CD14-positive monocyte (primary cell): ENCODE measurements around the gene UBE2N. TPM values are rescaled to one million over a fixed set of nuclear protein-coding genes. Genes with fewer than 3 reads are reported as not detected.

Experiments
- DNase-seq, 3 donors: peaks; one replicate each; pipeline ENCODE4 v3.0.0-alpha.2; 2011 to 2022
- H2AFZ ChIP-seq: 2 replicates; pipeline ENCODE4 v1.6.0; 2012; ENCODE audit warnings: mild to moderate bottlenecking, low read depth, low read length, inconsistent platforms; ENCODE audit not compliant: insufficient read depth, poor library complexity, severe bottlenecking
- H3K27ac ChIP-seq, 2 donors: 1 replicate in 1 of 2; 2 replicates in 1 of 2; pipeline ENCODE4 v1.5.1; 2012 to 2013; ENCODE audit warnings: low read length in 2 of 2, control low read depth in 1 of 2, inconsistent platforms in 1 of 2, low read depth in 1 of 2, mild to moderate bottlenecking in 1 of 2
- H3K27me3 ChIP-seq, 2 donors: one replicate each; pipeline versions ENCODE4 v1.6.0 to v1.6.1; 2011 to 2013; ENCODE audit warnings: low read length in 2 of 2; ENCODE audit not compliant: control insufficient read depth in 2 of 2, insufficient read depth in 2 of 2
- H3K36me3 ChIP-seq, 2 donors: replicated peaks in 1 of 2; 1 replicate in 1 of 2; 2 replicates in 1 of 2; pipeline versions ENCODE4 v1.5.1 to v1.6.1; 2012 to 2013; ENCODE audit warnings: low read length in 2 of 2, control low read depth in 1 of 2, inconsistent platforms in 1 of 2, mild to moderate bottlenecking in 1 of 2; ENCODE audit not compliant: insufficient read depth in 2 of 2, control insufficient read depth in 1 of 2
- H3K4me1 ChIP-seq, 2 donors: 1 replicate in 1 of 2; 2 replicates in 1 of 2; pipeline versions ENCODE4 v1.5.1 to v1.6.1; 2012 to 2013; ENCODE audit warnings: low read length in 2 of 2, control low read depth in 1 of 2, inconsistent platforms in 1 of 2, mild to moderate bottlenecking in 1 of 2, moderate library complexity in 1 of 2; ENCODE audit not compliant: insufficient read depth in 2 of 2, control insufficient read depth in 1 of 2
- H3K4me2 ChIP-seq: replicated peaks from 2 replicates; pipeline ENCODE3; 2012; ENCODE audit warnings: low read length, moderate library complexity, mild to moderate bottlenecking; ENCODE audit not compliant: poor library complexity, severe bottlenecking; ENCODE audit errors: extremely low read depth
- H3K4me3 ChIP-seq, 3 experiments: fragments of 200-600 bp in 1 of 3; sonication (generic) in 1 of 3; replicated peaks in 1 of 3; 1 replicate in 2 of 3; 2 replicates in 1 of 3; pipeline ENCODE4 v1.5.1; 2011 to 2013; ENCODE audit warnings: low read length in 3 of 3, mild to moderate bottlenecking in 3 of 3, control low read depth in 2 of 3, low read depth in 2 of 3, inconsistent platforms in 1 of 3, moderate library complexity in 1 of 3
- H3K79me2 ChIP-seq: 2 replicates; pipeline ENCODE4 v1.6.0; 2012; ENCODE audit warnings: mild to moderate bottlenecking, control low read depth, inconsistent platforms, low read length, moderate library complexity; ENCODE audit not compliant: insufficient read depth
- H3K9ac ChIP-seq: 2 replicates; pipeline ENCODE4 v1.6.0; 2017; ENCODE audit warnings: low read length, mild to moderate bottlenecking; ENCODE audit not compliant: insufficient read depth, poor library complexity, severe bottlenecking
- H3K9me3 ChIP-seq, 2 donors: replicated peaks in 1 of 2; 1 replicate in 1 of 2; 2 replicates in 1 of 2; pipeline versions ENCODE4 v1.5.1 to v1.6.1; 2012 to 2013; ENCODE audit warnings: low read length in 2 of 2, control low read depth in 1 of 2; ENCODE audit not compliant: control insufficient read depth in 1 of 2, insufficient read depth in 1 of 2
- H4K20me1 ChIP-seq: 2 replicates; pipeline ENCODE4 v1.6.0; 2012; ENCODE audit warnings: mild to moderate bottlenecking, low read length, control low read depth, moderate library complexity; ENCODE audit not compliant: insufficient read depth
- H3K27ac Mint-ChIP-seq, 7 donors: one replicate each; pipeline ENCODE4 v1.8.0; 2020; ENCODE audit warnings: mild to moderate bottlenecking in 7 of 7, mixed read lengths in 7 of 7, moderate library complexity in 6 of 7, inconsistent platforms in 2 of 7
- H3K27me3 Mint-ChIP-seq, 3 donors: one replicate each; pipeline ENCODE4 v1.8.0; 2021 to 2022; ENCODE audit warnings: low read depth in 3 of 3, mild to moderate bottlenecking in 3 of 3, mixed read lengths in 3 of 3, moderate library complexity in 3 of 3, inconsistent platforms in 1 of 3
- H3K36me3 Mint-ChIP-seq, 2 donors: one replicate each; pipeline ENCODE4 v1.8.0; 2020; ENCODE audit warnings: mixed read lengths in 2 of 2, inconsistent platforms in 1 of 2, mild to moderate bottlenecking in 1 of 2
- H3K4me1 Mint-ChIP-seq: one replicate; pipeline ENCODE4 v1.8.0; 2020; ENCODE audit warnings: mild to moderate bottlenecking, mixed read lengths
- H3K4me3 Mint-ChIP-seq, 2 donors: one replicate each; pipeline ENCODE4 v1.8.0; 2020; ENCODE audit warnings: mild to moderate bottlenecking in 2 of 2, mixed read lengths in 2 of 2, moderate library complexity in 1 of 2
- H3K9me3 Mint-ChIP-seq, 7 donors: one replicate each; pipeline ENCODE4 v1.8.0; 2020 to 2022; ENCODE audit warnings: mixed read lengths in 7 of 7, mild to moderate bottlenecking in 6 of 7, moderate library complexity in 6 of 7, inconsistent platforms in 2 of 7
- whole genome bisulfite sequencing: methylation state at CpG from one replicate; pipeline ENCODE4 v1.1.5; 2013; ENCODE audit warnings: missing lambda C conversion rate; ENCODE audit not compliant: insufficient coverage; 5-methylcytosine and 5-hydroxymethylcytosine counted together
- intact Hi-C, 2 donors: fragments of 100-400 bp; cut with micrococcal nuclease; formaldehyde crosslinking; loops; one replicate each; pipeline versions ENCODE4 v1.15.0 to v1.15.1; 2023
- polyA plus RNA-seq, 3 donors: library from polyadenylated mRNA; depleted of rRNA in 1 of 3; unstranded in 2 of 3; stranded (reverse) in 1 of 3; fragments of 300-500 nt in 2 of 3; fragments of >200 nt in 1 of 3; fragmentation: Illumina TruSeq in 2 of 3; gene quantifications; 1 replicate in 2 of 3; 2 replicates in 1 of 3; pipeline ENCODE4 v1.2.3, GENCODE V29; 2012 to 2021
- TF ChIP-seq, protein P1 (sequence below): fragments of 200-600 bp; IDR thresholded peaks from one replicate; pipeline ENCODE4 v1.8.0; 2022; ENCODE audit warnings: antibody characterized with exemption, mild to moderate bottlenecking

UBE2N gene
- polyA plus RNA-seq, 3 donors = 31.2 to 119 (median 108) TPM

GRCh38 chr12:93451423-93452158, 9.8 kb upstream of the UBE2N start:
- Histone ChIP-seq H3K9ac (no peak overlapping the region), H3K79me2 (no peaks in the 10 kb centered on the region), H3K36me3 (no peaks in the 10 kb centered on the region), H2AFZ (no peak overlapping the region), H3K27ac (no peak overlapping the region), H3K4me2 (no peak overlapping the region), H3K27me3 (no peaks in the 10 kb centered on the region), H4K20me1 (no peaks in the 10 kb centered on the region), H3K4me1 (no peaks in the 10 kb centered on the region), H3K9me3 (no peaks in the 10 kb centered on the region), H3K4me3 (no peak overlapping the region)
- Mint-ChIP-seq H3K9me3 (peaks cover 0 to 3% (median 0%) of the 10 kb centered on the region in 7 donors), H3K4me1 (peaks cover 2% of the 10 kb centered on the region), H3K27me3 (peaks cover 2 to 8% (median 6%) of the 10 kb centered on the region in 3 donors), H3K36me3 (no peaks in the 10 kb centered on the region), H3K4me3 (no peak overlapping the region), H3K27ac (no peak overlapping the region)
- WGBS = no CpG with 5 or more reads among the region's 3 CpGs
- TF ChIP-seq, protein P1, sequence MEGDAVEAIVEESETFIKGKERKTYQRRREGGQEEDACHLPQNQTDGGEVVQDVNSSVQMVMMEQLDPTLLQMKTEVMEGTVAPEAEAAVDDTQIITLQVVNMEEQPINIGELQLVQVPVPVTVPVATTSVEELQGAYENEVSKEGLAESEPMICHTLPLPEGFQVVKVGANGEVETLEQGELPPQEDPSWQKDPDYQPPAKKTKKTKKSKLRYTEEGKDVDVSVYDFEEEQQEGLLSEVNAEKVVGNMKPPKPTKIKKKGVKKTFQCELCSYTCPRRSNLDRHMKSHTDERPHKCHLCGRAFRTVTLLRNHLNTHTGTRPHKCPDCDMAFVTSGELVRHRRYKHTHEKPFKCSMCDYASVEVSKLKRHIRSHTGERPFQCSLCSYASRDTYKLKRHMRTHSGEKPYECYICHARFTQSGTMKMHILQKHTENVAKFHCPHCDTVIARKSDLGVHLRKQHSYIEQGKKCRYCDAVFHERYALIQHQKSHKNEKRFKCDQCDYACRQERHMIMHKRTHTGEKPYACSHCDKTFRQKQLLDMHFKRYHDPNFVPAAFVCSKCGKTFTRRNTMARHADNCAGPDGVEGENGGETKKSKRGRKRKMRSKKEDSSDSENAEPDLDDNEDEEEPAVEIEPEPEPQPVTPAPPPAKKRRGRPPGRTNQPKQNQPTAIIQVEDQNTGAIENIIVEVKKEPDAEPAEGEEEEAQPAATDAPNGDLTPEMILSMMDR = no peak
- intact Hi-C loops = no loop called here
- no peak for DNase-seq

- no peak overlapping the region for H3K4me3 Mint-ChIP-seq
- peaks cover 0 to 3% (median 0%) of the 10 kb centered on the region in 7 donors for H3K9me3 Mint-ChIP-seq
- Histone ChIP-seq H4K20me1 (no peaks in the 10 kb centered on the region), H3K9ac (no peak overlapping the region), H3K9me3 (no peaks in the 10 kb centered on the region), H3K4me3 (no peak overlapping the region), H3K36me3 (no peaks in the 10 kb centered on the region), H2AFZ (no peak overlapping the region), H3K27me3 (no peaks in the 10 kb centered on the region), H3K79me2 (no peaks in the 10 kb centered on the region), H3K4me1 (no peaks in the 10 kb centered on the region), H3K4me2 (no peak overlapping the region), H3K27ac (no peak overlapping the region)
- 80% methylated on average over 1 of the region's 1 CpG for WGBS
- peaks cover 2 to 8% (median 6%) of the 10 kb centered on the region in 3 donors for H3K27me3 Mint-ChIP-seq
- H3K4me1 Mint-ChIP-seq = peaks cover 2% of the 10 kb centered on the region
- TF ChIP-seq, protein P1 = no peak
- DNase-seq = no peak
- no peaks in the 10 kb centered on the region for H3K36me3 Mint-ChIP-seq
- intact Hi-C loops = loop anchor here in 1 of 2 donors (10.0 kb wide), 1 partner anchor 226 kb away; the partner anchor contains the start of gene CRADD
- no peak overlapping the region for H3K27ac Mint-ChIP-seq
Measured at GRCh38 chr12:93449277-93449676, 7.5 kb upstream of the UBE2N start.
